ENCODE results near the gene CDH8.

GRCh38 chr16:61872778-61873119, 163.5 kb downstream of the CDH8 start:
- TF ChIP-seq CTCF (conservative IDR thresholded peaks at IDR 0.05; ENCODE audit: low read length) = no peak
- no peak for TF ChIP-seq EZH2phosphoT487 (IDR thresholded peaks at IDR 0.05; ENCODE audit: borderline replicate concordance, low read depth, low read length)
